ENCODE measurements around the gene KIF13A.
"Not testable (repeated sequence)": the region's sequence is repeated elsewhere in the genome, so short reads cannot be mapped to it uniquely, and the experiment has no call there.

KIF13A gene

DNA sequence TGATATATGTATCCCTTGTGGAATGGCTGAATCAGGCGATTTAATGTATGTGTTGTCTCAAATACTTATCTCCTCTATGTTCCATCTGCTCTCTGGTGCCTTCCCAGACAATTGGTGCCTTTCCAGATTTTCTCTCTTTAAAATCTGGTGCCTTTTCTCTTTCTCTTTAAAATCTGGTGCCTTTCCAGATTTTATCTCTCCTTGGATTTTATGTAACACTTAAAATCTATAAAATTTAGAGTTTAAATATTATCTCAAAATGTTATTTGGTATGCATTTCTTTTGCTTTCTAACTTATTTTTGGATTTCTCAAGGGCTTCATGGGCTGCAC is 116.3 kb downstream of the KIF13A start:
- DNase-seq (ENCODE audit: low spot score) = no peak

DNA sequence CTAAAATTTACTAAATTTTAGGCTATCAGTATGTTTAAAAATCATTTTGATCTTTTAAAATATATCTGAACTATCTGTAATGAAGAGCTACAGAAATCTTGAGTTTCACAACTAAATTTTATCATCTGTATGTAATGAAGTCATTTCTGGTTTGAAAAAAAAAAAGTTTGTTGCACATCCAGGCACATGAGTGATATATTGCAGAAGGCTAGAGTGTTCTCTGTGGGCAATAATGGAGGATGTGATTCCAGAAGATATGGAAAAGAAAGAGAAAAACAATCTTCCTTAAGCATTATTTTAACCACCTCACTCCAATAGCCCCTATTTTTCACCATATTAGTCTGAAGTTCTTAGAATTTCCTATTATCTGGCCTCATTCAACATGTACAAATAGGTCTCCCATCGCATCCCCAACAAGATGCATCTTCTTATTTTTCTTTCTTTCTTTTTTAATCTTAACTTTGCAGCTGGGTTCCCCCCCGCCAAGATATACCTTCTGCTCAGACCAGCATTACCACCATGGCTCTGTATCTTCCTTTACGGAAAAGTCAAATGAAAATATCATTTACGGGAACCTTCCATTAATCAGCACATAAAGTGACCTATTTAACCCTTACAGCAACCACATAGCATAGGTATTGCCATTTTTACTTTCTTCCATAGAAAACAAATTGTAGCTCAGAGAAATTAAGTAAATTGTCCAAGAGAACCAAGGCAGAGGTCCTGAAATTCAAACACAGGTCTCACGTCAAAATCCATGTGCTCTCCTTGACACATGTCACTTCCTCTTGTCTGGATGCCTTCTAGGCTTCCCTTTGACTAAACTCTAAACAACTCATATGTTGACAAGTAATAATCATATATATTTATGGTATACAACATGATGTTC is 116.9 kb downstream of the KIF13A start:
- no peak for DNase-seq (ENCODE audit: low spot score)

DNA sequence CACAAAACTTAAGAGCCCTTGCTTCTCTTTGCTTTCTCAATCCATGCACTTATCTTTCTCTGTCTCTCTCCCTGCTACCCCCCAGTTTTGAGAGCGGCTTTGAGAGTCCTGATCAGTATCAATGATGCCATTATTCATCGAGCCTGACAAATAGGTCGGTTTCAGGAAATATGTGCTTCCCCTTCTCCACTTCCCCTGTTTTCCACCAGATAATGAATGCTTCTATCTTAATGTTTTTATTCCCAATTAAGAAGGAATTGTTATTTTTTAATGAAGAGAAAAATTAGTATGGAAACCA is 117.7 kb downstream of the KIF13A start:
- no peak for DNase-seq (ENCODE audit: low spot score)

DNA sequence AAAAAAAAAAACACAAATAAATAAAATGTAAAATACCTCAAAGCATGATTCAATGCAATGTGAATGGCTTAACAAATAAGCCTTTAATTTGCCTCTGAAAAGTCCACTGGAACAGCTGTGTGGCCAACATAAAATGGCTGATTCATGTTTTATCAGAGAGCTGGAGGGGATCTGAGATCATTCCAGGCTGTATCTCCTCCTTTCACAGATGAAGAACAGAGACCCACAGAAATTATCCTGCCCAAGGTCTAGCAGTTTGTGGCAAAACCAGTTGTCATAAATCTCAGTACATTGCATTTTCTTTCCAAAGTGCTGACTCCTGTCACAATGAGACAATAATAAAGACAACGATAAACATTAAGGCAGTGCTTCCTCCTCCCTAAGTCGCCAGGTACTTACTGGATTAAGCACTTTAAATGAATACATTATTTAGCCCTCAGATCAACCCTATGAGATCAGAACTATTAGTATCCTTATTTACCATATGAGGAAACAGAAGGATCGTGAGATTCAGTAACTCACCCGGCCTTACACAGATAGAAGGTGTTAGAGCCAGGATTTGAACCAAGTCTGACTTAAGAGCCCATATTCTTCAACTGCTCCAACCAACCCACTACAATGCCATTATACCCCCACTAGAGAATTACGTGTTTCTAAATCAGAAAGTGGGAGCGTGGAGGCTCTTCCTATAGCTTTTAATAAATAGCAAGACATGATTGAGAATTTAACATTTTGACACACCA is 118.3 kb downstream of the KIF13A start:
- no peak for DNase-seq (ENCODE audit: low spot score)

DNA sequence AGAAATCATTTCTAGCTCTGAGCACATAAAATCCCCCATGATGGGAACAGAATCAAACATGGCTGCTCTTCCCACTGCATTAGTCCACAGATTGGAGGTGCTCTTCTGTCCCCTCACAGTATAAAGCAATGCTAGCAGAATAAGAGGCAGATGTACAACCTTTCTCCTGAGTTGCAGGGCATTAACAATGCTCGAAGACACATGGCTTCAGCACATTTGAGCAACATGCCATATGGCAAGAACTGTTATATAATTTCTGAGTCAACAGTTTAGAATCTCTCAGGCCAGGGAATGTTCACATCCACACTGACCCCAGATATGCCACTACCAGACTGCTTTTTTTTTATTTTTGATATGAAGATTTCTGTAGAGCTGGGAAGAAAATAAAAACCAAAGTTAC is 119.6 kb downstream of the KIF13A start:
- DNase-seq (ENCODE audit: low spot score) = no peak

GRCh38 chr6:17866876-17867444 is 120.5 kb downstream of the KIF13A start:
- DNase-seq (ENCODE audit: low spot score) = no peak

- DNase-seq (ENCODE audit: low spot score) = no peak
These were observed 121.4 kb downstream of the KIF13A start for GRCh38 chr6:17865798-17866725.

DNA sequence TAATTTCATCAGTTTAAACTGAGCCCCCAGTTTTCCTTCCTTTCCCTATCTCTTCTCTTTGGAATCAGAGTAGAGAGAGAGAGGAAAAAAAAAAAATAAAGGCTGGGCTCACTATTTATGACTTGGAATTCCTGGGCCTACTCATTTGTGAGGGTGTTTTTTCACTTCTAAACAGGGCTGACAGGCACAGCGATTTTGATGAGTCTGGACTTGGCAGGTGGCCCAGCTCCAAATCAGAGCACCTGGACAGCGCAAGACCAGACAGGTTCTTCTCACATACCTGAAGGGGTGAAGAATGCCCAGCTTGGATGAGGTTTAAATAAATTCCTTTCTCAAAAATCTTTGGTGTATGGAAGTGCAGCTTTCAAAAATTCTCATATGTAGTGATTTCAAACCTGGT is 122.2 kb downstream of the KIF13A start:
- no peak for DNase-seq (ENCODE audit: low spot score)

DNA sequence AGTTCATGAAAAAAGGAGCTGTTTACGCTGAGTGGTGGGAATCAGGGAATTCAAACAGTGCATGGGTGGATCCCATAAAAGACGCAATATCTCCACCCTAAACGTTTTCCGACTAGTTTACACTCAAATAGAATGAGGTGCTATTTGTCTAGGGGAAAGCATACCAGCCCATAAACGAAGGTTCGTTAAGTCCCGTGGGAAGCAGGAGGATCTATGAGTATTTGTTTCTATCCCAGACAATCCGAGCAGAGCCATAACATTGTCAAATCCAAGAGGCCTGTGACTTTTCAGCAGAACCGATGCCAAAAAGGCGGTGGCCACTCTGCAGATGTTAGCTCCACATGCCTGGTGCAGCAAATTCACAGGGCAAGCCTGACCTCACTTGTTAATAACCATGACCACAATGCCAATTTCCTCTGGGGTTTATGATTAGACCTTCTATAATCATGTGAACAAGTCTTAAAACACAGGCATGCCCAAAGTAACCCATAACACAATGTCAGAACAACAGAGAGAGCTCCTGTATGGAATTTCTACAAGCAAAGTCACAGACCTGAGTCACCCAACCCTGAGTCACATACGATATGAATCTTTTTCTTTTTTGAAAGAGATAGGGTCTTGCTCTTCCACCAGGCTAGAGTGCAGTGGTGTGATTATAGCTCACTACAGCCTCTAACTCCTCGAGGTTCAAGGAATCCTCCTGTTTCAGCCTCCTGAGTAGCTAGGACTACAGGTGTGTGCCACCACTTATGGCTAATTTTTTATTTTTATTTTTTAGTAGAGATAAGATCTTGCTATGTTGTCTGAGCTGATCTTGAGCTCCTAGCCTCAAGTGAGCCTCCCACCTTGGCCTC is 123.3 kb downstream of the KIF13A start:
- no peak for DNase-seq (ENCODE audit: low spot score)

DNA sequence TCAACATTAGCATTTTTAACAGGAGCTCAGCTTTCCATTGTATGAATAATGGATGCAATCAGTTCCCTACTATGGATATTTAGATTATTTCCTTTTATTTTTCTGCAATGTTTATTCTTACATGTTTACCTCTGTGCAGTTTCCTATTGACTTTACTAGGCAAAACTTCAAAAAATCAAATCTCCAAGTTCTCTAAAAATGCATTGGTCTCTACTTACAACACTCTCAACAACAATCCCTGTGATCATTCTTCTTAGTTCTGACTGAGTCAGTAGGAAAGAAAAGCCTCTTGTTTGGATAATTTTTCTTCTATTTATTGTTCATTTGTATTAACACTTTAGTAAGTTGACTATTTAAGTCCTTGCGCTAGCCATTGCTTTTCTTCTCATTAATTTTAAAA is 126.1 kb downstream of the KIF13A start:
- no peak for DNase-seq (ENCODE audit: low spot score)

GRCh38 chr6:17859846-17860245 is 127.6 kb downstream of the KIF13A start:
- DNase-seq (ENCODE audit: low spot score) = no peak

DNA sequence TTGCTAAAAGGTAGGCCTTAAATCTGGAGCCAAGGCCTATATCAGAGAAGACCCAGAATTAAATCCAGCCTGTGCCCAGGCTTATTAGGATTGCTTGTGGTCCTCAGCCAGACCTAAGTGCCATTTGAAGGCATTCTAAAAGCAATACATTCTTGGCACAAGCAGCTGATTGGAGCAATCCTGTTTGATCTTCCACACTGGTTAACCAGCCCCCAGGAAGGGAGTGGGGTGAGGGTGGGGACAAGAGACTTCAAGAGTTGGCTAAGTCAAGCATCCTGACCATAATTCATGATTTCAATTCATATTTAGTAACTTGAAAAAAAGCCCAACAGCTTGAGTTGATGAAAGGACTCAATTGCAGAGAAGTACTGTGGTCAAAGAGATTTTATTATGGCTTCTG is 128.9 kb downstream of the KIF13A start:
- no peak for DNase-seq (ENCODE audit: low spot score)

- DNase-seq (ENCODE audit: low spot score) = not testable (repeated sequence)
These were observed 130.2 kb downstream of the KIF13A start for GRCh38 chr6:17857188-17857587.

GRCh38 chr6:17856306-17856705 is 131.1 kb downstream of the KIF13A start:
- DNase-seq (ENCODE audit: low spot score) = no peak

DNA sequence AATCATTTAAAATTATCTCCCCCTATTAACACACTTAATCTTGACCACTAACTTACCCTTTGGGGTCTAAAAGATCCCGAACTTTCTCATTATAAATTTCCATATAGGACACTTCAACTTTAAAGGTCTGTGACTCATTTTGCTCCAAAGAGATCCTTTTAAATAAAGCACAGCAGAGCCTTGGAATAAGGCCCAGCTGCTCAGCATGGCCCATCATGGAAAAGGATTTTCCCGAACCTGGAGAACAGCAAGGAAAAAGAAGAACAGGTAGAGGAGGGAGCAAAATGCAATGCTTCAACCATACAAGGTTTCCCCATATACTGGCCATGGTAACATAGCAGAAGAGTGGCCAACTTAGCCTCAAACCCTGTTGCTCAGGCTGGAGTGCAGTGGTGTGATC is 132.1 kb downstream of the KIF13A start:
- DNase-seq (ENCODE audit: low spot score) = no peak

DNA sequence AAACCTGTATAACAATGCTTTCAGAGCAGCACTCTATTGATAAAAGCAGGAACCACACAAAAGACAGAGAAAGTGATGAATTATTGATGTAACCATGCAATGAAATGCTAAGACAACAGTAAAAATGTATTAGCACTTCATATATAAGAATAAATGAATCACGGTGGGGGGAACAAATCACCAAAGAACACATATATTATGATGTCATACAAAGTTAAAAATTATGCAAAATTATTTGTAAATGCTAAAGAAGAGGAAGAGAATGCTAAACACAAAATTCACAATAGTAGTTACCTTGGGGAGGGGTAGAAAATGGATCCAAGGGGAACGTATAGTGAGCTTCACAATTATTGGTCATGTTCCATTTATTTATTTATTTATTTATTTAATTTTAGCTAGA is 133.9 kb downstream of the KIF13A start:
- no peak for DNase-seq (ENCODE audit: low spot score)

DNA sequence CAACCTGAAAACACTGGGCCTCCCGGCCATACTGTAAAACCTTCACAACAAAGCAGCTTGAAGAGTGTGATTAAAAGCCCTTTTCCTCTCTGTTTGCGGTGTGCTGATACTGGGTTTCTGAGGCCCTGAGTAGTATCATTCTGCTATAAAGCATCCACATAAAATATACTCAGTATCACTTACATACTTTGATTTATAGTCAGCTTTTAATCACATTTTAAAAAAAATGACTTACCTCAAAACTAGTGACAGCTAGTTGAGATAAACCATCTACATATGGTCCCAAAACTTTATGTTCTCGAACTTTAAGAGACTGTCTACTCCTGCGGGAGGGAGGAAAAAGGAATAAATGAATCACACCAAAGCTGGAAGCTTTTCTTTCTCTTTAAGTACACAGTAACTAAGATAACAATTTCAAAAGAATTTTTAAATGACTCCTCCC is 135.7 kb downstream of the KIF13A start:
- DNase-seq (ENCODE audit: low spot score) = no peak

DNA sequence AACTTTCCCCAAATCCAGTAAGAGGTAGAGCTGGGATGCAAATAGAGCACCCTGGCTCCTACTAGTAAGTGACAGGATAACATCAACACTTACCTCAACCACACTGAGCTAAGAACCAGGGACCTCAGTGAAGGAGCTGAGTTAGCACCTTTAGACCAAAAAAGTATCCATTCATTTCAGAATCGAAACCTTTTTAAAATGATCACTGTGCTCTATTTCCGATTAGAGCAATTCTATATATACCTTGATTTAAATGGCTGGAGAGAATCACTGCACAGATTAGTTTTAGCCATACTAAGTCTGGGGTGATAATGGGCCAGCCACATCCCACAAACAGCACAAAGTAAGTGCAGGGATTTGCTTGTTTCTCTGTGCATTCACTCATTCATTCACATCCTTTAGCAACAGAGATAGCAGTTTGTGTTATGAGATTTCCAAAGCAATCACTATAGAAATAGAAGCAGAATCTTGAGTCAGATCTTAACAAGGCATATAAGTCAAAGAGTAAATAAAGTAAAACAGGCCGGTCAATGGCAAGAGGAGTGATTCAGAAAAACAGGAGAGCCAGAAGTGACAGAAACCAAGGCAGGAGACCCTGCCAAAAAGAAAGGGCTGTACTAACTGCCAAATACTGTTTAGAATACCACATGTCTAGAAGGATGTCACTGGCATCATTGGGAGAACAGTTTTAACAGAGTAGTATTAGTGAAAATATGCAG is 136.3 kb downstream of the KIF13A start:
- DNase-seq (ENCODE audit: low spot score) = no peak

GRCh38 chr6:17850281-17850680 is 137.2 kb downstream of the KIF13A start:
- DNase-seq (ENCODE audit: low spot score) = no peak

DNA sequence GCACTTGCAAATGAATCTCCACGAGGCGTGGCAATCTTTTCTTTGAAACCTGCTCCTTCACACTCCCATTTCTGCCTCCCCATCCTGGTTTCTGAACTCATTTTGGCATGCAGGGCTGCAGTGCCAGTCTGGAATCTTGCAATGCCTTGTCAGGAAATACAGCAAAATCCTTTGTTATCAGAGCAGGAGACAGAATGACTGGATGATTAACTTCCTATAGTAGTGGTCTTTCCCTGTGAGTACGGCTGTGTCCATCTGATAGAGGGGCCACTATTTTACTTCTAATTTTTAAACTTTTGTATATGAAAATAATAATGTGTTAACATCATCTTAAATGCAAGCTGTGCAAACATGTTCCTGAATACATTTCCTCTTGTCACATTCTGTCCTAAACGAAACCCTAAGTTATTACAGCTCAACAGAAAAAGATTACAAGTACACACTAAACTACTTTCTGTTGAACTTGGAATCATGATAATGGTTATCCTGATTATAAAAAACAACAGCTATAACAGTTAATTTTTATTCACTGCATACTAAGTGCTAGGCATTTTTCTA is 140.2 kb downstream of the KIF13A start:
- no peak for DNase-seq (ENCODE audit: low spot score)
